Stimulated activated naive CD8-positive, alpha-beta T cell treated with anti-CD3 and anti-CD28 coated beads, Interleukin-15, Interleukin-2, amounts not matched to agents 100 ng/mL and 50 ng/mL, for 24 hours (primary cell): Measurements from ENCODE around the gene MARCOL.

Source experiments
- H3K27ac Mint-ChIP-seq: one replicate; pipeline ENCODE4 v1.8.0; 2021; ENCODE audit warnings: mild to moderate bottlenecking, mixed read lengths
- H3K27me3 Mint-ChIP-seq: one replicate; pipeline ENCODE4 v1.8.0; 2021; ENCODE audit warnings: mixed read lengths
- H3K36me3 Mint-ChIP-seq: one replicate; pipeline ENCODE4 v1.8.0; 2021; ENCODE audit warnings: low read depth, mixed read lengths
- H3K4me1 Mint-ChIP-seq: one replicate; pipeline ENCODE4 v1.8.0; 2021; ENCODE audit warnings: low read depth, mixed read lengths
- H3K4me3 Mint-ChIP-seq: one replicate; pipeline ENCODE4 v1.8.0; 2021; ENCODE audit warnings: mild to moderate bottlenecking, mixed read lengths
- H3K9me3 Mint-ChIP-seq: one replicate; pipeline ENCODE4 v1.8.0; 2021; ENCODE audit warnings: mixed read lengths

Gene MARCOL, protein sequence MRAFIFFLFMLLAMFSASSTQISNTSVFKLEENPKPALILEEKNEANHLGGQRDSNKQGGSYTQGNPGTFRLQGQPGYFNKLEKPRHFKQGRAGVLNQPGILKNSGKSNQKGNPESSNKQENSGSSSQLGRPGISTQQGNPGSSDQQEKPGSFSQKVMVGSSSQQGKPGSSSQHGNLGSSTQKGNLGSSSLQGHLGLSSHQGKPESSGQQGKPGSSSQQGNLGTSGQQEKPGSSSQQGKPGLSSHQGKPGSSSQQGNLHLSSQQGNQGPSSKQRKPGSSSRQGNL

DNA sequence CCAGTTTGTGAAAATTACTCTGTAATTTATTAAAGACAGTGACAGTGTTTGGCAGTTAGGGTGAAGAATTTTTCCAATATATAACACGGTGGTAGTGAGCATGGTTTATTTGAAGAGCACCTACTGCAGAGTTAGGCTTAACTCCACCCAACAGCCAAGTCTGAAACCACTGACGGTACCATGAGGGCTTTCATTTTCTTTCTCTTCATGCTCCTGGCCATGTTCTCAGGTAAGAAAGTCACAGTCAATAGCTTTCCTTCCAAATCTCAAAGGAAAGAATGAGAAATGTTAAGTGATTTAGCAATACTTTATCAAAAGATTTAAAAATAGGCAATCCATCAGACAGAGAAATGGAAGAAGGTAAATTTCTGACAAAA lies at the start of gene MARCOL:
Gene MARCOL (plus strand): TSS at position 108 of the 377 bp plus-strand sequence. CDS start 73 bp downstream, at position 181.
- no peaks in the 10 kb centered on the region for H3K4me1 Mint-ChIP-seq
- peaks cover 7% of the 10 kb centered on the region for H3K27me3 Mint-ChIP-seq
- no peaks in the 10 kb centered on the region for H3K36me3 Mint-ChIP-seq
- H3K9me3 Mint-ChIP-seq = no peaks in the 10 kb centered on the region
- H3K27ac Mint-ChIP-seq = no peak within 1 kb of the TSS
- H3K4me3 Mint-ChIP-seq = no peak within 1 kb of the TSS

DNA sequence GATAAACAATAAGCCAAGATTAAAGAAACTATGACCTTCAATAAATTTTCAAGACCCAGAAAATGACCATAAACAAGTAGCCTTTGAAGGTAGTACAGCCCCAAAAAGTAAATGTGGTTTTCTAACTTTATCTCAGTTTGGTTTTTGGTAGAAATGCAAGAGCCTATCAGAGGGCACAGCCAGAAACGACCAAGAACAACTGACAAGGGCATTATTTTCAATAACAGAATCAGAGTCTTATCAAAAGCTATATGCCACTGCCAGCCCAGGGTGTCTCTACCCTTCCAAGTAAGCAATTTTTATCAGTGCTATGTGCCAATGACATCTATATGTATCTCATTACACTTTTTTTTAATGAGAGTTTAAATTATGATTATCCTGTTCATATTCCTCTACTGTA lies 47.3 kb upstream of the MARCOL start:
- Mint-ChIP-seq H3K27me3 (peaks cover 25% of the 10 kb centered on the region), H3K36me3 (no peaks in the 10 kb centered on the region), H3K27ac (no peak overlapping the region), H3K9me3 (no peaks in the 10 kb centered on the region), H3K4me1 (peaks cover 6% of the 10 kb centered on the region), H3K4me3 (no peak overlapping the region)

DNA sequence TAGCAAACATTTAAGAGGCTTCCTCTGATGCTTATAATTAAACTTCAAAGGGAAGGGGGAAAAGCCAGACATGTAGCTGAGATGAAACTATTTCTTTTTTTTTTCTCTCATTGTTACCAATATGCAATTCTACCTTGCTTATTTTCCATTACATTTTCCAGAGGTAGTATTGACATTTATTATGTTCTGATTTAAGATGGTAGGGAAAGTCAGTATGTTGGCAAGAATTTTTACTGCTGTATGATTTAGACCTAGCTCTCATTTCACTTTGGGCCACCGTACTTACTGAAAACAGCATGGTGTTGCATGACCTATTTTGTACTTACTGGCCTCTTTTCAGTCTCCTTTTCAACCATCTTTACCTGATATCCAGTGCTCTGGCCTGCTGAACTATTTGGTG lies 45.1 kb upstream of the MARCOL start:
- Mint-ChIP-seq H3K36me3 (no peaks in the 10 kb centered on the region), H3K9me3 (no peaks in the 10 kb centered on the region), H3K4me1 (no peaks in the 10 kb centered on the region), H3K27me3 (peaks cover 19% of the 10 kb centered on the region), H3K27ac (no peak overlapping the region), H3K4me3 (no peak overlapping the region)

DNA sequence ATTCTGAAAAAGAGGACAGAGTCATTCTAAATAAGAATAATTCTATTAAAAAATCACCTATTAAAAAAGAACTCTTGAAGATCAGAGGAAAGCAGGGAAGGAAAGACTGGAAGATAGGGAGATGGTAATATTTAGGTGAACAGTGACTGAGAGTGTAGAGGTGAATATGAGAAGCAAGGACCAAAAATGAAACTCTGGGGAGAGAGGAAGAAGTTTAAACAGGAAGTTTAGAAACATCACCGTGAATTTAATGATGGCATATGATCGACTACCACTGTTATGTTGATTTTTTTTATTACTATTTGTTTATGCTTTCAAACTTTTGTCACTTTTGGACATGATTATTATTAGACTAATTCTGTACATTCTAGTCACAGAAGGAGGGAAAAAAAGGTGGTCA lies 37.2 kb upstream of the MARCOL start:
- H3K27me3 Mint-ChIP-seq = peaks cover 16% of the 10 kb centered on the region
- H3K9me3 Mint-ChIP-seq = no peaks in the 10 kb centered on the region
- no peaks in the 10 kb centered on the region for H3K4me1 Mint-ChIP-seq
- no peak overlapping the region for H3K27ac Mint-ChIP-seq
- no peaks in the 10 kb centered on the region for H3K36me3 Mint-ChIP-seq
- no peak overlapping the region for H3K4me3 Mint-ChIP-seq

DNA sequence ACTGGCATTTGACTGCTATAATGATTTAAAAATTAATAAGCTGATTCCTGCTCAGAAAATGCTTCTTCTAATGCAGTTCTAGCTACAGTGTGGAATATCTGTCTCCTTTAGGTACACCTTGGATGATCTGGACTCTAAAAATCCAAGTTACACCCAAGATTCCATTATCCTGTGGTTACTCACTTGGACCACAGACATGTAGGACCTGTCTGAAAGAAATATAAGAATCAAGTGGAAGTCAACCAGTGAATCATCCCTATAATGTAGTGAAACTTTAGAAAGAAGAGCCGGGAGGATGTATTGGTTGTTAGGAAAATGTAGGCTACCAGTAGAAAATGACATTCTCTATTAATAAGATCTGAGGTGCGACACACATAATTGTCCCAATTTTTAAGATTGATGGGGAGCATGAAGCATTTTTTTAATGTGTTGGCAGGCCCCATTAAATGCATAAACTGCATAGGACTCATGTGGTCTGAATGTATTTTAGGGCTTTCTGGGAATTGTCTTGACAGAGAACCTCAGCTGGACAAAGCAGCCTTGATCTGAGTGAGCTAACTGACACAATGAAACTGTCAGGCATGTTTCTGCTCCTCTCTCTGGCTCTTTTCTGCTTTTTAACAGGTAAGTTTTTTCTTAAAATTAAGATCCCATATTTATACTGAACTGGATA lies 35.7 kb upstream of the MARCOL start, which contains the start of gene SPINK6:
Gene SPINK6 (plus strand): TSS at position 512 of the 673 bp plus-strand sequence. CDS start 55 bp downstream, at position 567.
- no peaks in the 10 kb centered on the region for H3K36me3 Mint-ChIP-seq
- no peak within 1 kb of the TSS for H3K27ac Mint-ChIP-seq
- peaks cover 16% of the 10 kb centered on the region for H3K27me3 Mint-ChIP-seq
- no peaks in the 10 kb centered on the region for H3K4me1 Mint-ChIP-seq
- no peak within 1 kb of the TSS for H3K4me3 Mint-ChIP-seq
- H3K9me3 Mint-ChIP-seq = no peaks in the 10 kb centered on the region

DNA sequence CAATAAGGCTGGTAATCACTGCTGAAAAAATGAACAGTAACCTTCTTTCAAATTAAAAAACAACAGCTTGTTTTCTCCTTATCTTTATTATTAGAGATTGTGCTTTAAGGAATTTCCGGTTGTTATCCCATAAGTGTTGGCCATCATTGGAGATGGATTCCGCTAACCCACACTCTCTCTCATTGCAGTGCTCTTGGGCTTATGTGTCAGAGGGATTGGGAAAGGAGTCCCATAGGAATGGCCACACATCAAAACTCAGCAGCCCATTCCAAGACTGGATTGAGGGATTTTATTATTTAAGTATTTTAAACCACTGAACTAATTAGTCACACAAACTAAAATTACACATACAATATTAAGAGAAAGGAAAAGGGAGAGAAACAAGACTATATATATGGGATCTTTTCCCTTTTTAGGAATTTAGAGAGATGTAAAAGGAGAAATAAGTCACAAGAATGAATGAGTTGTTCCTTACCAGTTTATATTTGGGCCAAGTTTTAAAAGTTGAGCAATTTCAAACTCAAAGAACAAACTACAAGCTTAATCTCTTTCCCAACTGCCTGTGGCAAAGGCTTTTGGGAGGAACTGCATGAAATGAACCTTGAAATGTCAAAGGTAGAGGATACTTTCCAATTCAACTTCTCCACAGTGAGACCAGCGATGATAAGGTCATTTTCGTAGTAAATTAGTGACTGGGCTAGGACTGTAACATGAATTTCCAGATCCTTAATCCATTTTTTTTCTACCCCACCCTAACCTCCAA lies 33.1 kb upstream of the MARCOL start:
- Mint-ChIP-seq H3K4me3 (no peak overlapping the region), H3K27ac (no peak overlapping the region), H3K4me1 (no peaks in the 10 kb centered on the region), H3K9me3 (no peaks in the 10 kb centered on the region), H3K27me3 (peaks cover 9% of the 10 kb centered on the region), H3K36me3 (no peaks in the 10 kb centered on the region)

DNA sequence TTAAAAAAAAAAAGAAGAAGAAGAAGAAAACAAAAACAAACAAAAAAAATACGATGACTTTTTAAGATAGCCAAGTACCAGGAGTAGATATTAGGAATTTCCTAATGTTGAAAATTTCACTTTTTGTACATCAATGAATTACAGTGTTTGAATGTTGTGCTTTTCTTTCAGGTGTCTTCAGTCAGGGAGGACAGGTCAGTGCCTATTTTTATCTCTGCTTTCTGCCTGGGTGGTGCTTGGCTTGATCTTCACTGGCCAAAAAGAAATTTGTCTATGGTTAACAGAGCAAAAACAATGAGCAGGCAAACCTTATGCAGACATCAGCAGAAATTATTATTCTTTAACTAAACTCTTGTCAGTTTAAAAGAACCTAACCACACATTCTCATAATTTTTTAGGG lies 32.5 kb upstream of the MARCOL start:
- no peaks in the 10 kb centered on the region for H3K4me1 Mint-ChIP-seq
- no peaks in the 10 kb centered on the region for H3K36me3 Mint-ChIP-seq
- H3K27me3 Mint-ChIP-seq = peaks cover 9% of the 10 kb centered on the region
- H3K9me3 Mint-ChIP-seq = no peaks in the 10 kb centered on the region
- no peak overlapping the region for H3K27ac Mint-ChIP-seq
- no peak overlapping the region for H3K4me3 Mint-ChIP-seq

DNA sequence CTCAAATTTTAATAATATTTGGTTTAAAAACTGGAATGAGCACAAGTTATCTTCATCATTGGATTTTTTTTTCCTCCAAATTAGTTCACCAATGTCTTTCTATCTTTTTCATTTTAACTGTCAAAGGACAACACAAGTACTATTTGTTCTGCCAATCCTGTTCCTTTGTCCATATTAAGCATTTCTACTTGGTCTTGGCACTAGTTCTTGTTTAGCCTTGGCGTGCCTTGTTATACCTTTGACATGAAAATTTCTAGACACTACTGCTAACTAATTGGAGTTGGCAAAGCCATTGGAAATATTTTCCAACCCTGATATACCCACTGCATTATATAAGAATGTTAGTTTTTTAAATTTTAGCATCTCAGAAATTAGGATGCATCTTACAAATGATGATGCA lies 31.7 kb upstream of the MARCOL start:
- H3K4me1 Mint-ChIP-seq = no peaks in the 10 kb centered on the region
- no peak overlapping the region for H3K27ac Mint-ChIP-seq
- no peaks in the 10 kb centered on the region for H3K9me3 Mint-ChIP-seq
- H3K36me3 Mint-ChIP-seq = no peaks in the 10 kb centered on the region
- peaks cover 5% of the 10 kb centered on the region for H3K27me3 Mint-ChIP-seq
- no peak overlapping the region for H3K4me3 Mint-ChIP-seq

DNA sequence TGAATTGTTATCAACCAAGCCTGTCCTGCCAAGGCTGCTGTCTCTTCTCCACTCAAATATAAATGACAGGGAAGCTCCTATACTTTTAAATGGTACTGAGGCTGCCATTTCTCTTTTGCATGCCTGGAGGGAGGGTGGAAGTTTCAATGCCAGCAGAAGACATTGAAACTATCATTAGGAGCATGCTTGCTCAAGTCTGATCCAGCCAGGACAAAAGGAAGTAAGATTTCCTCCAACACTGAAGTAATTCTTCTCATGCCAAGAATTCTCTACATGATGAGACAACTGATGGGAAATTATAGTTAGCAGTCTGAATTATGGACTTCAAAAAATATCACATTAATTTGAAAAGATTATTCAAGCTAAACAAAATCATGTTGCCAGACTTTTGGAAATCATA lies 30.1 kb upstream of the MARCOL start:
- H3K36me3 Mint-ChIP-seq = no peaks in the 10 kb centered on the region
- no peak overlapping the region for H3K4me3 Mint-ChIP-seq
- no peak overlapping the region for H3K27ac Mint-ChIP-seq
- no peaks in the 10 kb centered on the region for H3K4me1 Mint-ChIP-seq
- no peaks in the 10 kb centered on the region for H3K9me3 Mint-ChIP-seq
- H3K27me3 Mint-ChIP-seq = peaks cover 7% of the 10 kb centered on the region

DNA sequence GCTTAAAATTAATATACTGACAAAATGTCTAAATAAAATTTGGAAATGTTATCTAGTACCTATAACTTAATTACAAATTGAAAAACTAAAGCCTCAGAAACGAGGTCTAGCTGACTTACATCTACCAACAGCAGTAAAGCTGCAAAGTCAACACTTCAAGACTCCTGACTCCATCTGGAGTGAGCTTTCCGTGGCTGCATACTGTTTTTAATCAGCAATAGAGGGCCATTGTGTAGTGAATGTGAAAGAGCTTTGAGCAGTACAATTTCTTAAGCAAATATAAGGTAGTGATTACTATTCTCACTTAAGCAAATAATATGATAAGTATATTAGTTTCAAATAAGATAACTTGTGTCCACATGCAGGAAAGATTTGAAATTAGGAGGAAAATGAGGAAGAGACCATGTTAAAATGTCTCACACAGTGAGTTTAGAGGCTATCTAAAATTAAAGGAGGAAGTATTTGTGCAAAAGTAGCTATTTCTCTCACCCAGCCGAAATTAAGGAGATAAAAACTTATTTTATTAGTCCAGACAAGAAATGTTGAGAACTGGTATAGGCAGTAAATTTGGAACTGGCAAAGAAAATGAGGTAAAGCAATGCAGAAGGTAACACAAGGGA lies 29.1 kb upstream of the MARCOL start:
- H3K4me1 Mint-ChIP-seq = no peaks in the 10 kb centered on the region
- no peak overlapping the region for H3K27ac Mint-ChIP-seq
- H3K9me3 Mint-ChIP-seq = no peaks in the 10 kb centered on the region
- no peaks in the 10 kb centered on the region for H3K36me3 Mint-ChIP-seq
- peaks cover 7% of the 10 kb centered on the region for H3K27me3 Mint-ChIP-seq
- no peak overlapping the region for H3K4me3 Mint-ChIP-seq

DNA sequence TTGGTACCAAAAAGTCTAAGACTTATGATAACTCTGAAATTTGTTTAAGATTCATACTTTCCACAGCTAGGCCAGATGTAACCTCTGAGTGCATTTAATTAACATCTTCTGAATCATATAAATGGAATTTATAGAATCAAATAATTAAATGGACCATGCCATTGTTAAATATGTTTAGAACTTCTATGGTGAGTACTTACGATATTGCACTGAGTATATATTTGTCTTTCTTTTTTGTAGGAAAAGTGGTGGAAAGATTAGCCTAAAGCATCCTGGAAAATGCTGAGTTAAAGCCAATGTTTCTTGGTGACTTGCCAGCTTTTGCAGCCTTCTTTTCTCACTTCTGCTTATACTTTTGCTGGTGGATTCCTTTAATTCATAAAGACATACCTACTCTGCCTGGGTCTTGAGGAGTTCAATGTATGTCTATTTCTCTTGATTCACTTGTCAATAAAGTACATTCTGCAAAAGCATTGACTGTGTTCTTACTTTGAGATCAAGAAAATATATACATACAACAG lies 23.6 kb upstream of the MARCOL start:
- no peak overlapping the region for H3K27ac Mint-ChIP-seq
- no peak overlapping the region for H3K4me3 Mint-ChIP-seq
- H3K27me3 Mint-ChIP-seq = peaks cover 7% of the 10 kb centered on the region
- no peaks in the 10 kb centered on the region for H3K9me3 Mint-ChIP-seq
- no peaks in the 10 kb centered on the region for H3K36me3 Mint-ChIP-seq
- no peaks in the 10 kb centered on the region for H3K4me1 Mint-ChIP-seq

DNA sequence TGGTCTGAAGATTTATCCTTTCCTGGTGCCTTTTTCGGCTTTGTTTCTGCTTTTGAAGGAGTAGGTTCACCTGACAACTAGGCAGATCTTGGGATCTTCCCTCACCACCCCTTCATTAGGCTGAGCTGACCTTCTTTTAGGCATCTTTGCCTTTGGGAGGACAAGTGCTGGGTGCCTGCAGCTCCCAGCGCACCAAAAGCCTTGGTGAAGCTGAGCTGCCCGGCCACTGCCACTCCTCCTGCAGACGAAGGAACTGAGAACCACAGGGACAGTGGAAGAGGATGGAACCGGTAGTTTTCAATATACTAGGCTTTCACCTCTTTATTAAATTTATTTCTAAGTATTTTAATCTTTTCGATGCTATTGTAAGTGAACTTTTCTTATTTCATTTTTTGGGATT lies 16.8 kb upstream of the MARCOL start:
- Mint-ChIP-seq H3K36me3 (no peaks in the 10 kb centered on the region), H3K27ac (no peak overlapping the region), H3K4me3 (no peak overlapping the region), H3K9me3 (no peaks in the 10 kb centered on the region), H3K27me3 (peaks cover 15% of the 10 kb centered on the region), H3K4me1 (no peaks in the 10 kb centered on the region)

DNA sequence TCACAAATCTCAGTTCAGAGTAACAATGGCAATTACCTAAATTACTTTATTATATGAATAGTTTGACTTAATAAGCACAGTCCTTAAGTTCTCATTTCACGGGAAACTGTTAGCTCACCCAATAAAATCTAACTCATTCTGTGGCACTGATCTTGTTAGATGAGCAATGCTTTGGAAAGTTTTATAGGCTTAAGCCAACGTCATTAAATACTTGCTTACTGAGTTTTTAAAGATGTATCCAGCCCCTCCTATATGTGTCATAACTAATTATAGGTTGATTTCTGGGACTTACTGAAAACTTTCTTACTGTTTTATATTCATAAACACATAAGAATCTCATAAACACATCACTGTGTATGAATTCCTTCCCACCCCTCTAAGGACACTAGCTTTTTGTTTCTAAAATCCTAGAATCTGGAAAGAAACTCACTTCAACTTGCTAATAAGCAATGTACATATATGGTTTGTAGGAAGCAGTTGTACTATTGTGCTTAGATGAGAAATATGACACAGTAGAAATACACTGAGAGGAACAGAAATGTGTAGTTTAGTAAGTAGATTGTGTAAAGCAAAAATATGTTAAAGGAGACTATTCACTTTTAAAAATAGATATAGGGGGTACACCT lies 14.1 kb upstream of the MARCOL start:
- Mint-ChIP-seq H3K27me3 (peaks cover 11% of the 10 kb centered on the region), H3K36me3 (no peaks in the 10 kb centered on the region), H3K4me3 (no peak overlapping the region), H3K4me1 (no peaks in the 10 kb centered on the region), H3K9me3 (no peaks in the 10 kb centered on the region), H3K27ac (no peak overlapping the region)

DNA sequence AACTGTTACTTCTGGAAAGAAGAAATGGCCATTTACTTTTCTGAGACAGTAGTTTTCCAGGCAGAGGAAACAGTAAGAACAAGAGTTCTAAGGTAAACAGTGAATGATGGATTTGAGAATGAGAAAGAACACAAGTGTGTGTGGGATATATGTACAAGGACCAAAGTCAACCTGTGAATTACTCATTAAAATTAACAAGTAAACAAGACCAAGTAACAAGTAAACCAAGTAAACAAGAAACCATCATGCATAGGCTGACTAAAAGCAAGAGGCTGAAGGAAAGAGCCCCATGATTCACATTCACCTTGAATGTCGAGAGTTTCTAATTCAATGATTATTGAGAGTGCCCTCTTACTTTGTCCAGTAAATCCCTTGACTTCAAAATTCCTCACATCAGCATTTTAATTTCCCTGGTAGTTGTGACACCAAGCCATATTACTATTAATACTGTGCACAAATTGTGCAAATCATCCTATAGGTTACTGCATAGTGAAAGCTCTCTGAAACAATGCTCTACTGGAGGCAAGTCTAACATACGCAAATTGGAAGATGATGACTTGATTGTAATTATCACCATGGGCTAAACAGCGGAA lies 9.8 kb upstream of the MARCOL start:
- no peak overlapping the region for H3K27ac Mint-ChIP-seq
- H3K4me1 Mint-ChIP-seq = no peaks in the 10 kb centered on the region
- H3K4me3 Mint-ChIP-seq = no peak overlapping the region
- peaks cover 11% of the 10 kb centered on the region for H3K27me3 Mint-ChIP-seq
- no peaks in the 10 kb centered on the region for H3K36me3 Mint-ChIP-seq
- H3K9me3 Mint-ChIP-seq = no peaks in the 10 kb centered on the region
